ENCODE results near the gene MED8. TPM values are rescaled to one million over a fixed set of nuclear protein-coding genes. Genes with fewer than 3 reads are reported as not detected.

The MED8 gene
- total and polyA plus RNA-seq, 2 of the 4 experiments (the other 2 are of a cell fraction): 61.1 to 120 TPM

DNA sequence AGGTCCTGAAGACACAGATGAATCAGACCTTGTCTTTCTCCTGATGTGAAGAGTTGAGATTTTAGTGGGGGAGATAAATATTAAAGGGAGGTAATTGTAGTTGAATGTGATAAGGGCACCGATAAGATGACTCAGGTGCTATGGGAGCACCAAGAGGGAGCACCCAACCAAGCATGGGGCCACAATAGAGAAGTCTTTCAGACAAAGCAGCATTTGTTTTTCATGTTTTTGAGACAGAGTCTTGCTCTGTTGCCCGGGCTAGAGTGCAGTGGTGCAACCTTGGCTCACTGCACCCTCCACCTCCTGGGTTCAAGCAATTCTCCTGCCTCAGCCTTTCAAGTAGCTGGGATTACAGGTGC lies 16.3 kb upstream of the MED8 start:
- H2BK120ac ChIP-seq (ENCODE audit: low read depth, low read length): no peak overlapping the region
- no peak overlapping the region for H2AK9ac ChIP-seq (replicated peaks; ENCODE audit: low read depth, low read length, poor library complexity)
- no peak overlapping the region for H2BK20ac ChIP-seq (ENCODE audit: low read depth, low read length)
- no peak overlapping the region for H3K14ac ChIP-seq (replicated peaks; ENCODE audit: low read depth, low read length)
- peaks cover 4% of the 10 kb centered on the region; the same call in 1 of the 2 replicates for H3K4me1 ChIP-seq (ENCODE audit: control insufficient read depth, insufficient read depth, low read length)
- H4K8ac ChIP-seq (ENCODE audit: low read depth in 2 of 2, low read length in 2 of 2): no peak overlapping the region
- H3K27me3 ChIP-seq (ENCODE audit: control insufficient read depth, insufficient read depth, low read length): no peaks in the 10 kb centered on the region
- no peak overlapping the region for H3K9ac ChIP-seq (ENCODE audit: low read depth, low read length)
- H4K91ac ChIP-seq (ENCODE audit: insufficient read depth, low read depth, low read length): no peak overlapping the region
- no TSS peak for BruUV-seq (replicated peaks)
- no peak overlapping the region for H3K23ac ChIP-seq (ENCODE audit: low read depth, low read length)
- no peak overlapping the region for H3K18ac ChIP-seq (ENCODE audit: low read depth, low read length)
- peaks cover 8% of the 10 kb centered on the region; the same call in 1 of the 2 replicates for H3K9me1 ChIP-seq (ENCODE audit: insufficient read depth, low read length)
- H3K56ac ChIP-seq (ENCODE audit: extremely low read depth, insufficient read depth, low read length): no peak overlapping the region
- ATAC-seq (ENCODE audit: low read depth) (no peak), DNase-seq (no peak)
- CTCF ChIA-PET: interaction anchor here (1.1 kb wide), 1 partner anchor 8 kb away, joined by 3 read pairs; no protein-coding TSS in a partner anchor
- no peak overlapping the region for H3K4me2 ChIP-seq (ENCODE audit: low read depth, low read length)
- no peaks in the 10 kb centered on the region for H3K9me3 ChIP-seq (ENCODE audit: control insufficient read depth, insufficient read depth, low read length)
- in situ Hi-C loops (cut with MboI; ENCODE audit: low sequenced_read_pairs): loop anchor here (25.0 kb wide), 1 partner anchor 494 kb away; no protein-coding TSS in a partner anchor
- no peak overlapping the region for H2BK5ac ChIP-seq (ENCODE audit: low read depth, low read length, poor library complexity, severe bottlenecking)
- no peak overlapping the region for H2AK5ac ChIP-seq (ENCODE audit: low read depth, low read length)
- no peak overlapping the region for H2BK15ac ChIP-seq (ENCODE audit: low read depth, low read length)
- POLR2A ChIA-PET (ENCODE audit: unreplicated experiment): no interaction called here
- dilution Hi-C loops (cut with HindIII; ENCODE audit: low sequenced_read_pairs, unreplicated experiment): no loop called here
- H3K4me3 ChIP-seq (ENCODE audit: insufficient read depth, low read depth, low read length): no peak overlapping the region
- no peak overlapping the region for H4K5ac ChIP-seq (ENCODE audit: low read depth, low read length)
- H2AFZ ChIP-seq (replicated peaks; ENCODE audit: low read length, poor library complexity): no peak overlapping the region
- H3K36me3 ChIP-seq (ENCODE audit: control insufficient read depth, insufficient read depth, low read length): peaks cover 41% of the 10 kb centered on the region
- peaks cover 21 to 31% of the 10 kb centered on the region in 2 experiments for H3K79me1 ChIP-seq (ENCODE audit: low read depth in 1 of 2, low read length in 2 of 2)
- TF ChIP-seq CHD1 (IDR thresholded peaks at IDR 0.05; ENCODE audit: low read depth, low read length): no peak
- TF ChIP-seq, protein P1, sequence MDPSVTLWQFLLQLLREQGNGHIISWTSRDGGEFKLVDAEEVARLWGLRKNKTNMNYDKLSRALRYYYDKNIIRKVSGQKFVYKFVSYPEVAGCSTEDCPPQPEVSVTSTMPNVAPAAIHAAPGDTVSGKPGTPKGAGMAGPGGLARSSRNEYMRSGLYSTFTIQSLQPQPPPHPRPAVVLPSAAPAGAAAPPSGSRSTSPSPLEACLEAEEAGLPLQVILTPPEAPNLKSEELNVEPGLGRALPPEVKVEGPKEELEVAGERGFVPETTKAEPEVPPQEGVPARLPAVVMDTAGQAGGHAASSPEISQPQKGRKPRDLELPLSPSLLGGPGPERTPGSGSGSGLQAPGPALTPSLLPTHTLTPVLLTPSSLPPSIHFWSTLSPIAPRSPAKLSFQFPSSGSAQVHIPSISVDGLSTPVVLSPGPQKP (IDR thresholded peaks at IDR 0.05; ENCODE audit: borderline replicate concordance, low read depth, low read length): no peak
- H4K20me1 ChIP-seq (ENCODE audit: insufficient read depth, low read length): no peaks in the 10 kb centered on the region
- intact Hi-C loops (cut with micrococcal nuclease): no loop called here
- WGBS, 2 experiments (ENCODE audit: extremely low coverage in 2 of 2, insufficient read length in 1 of 2): 95 to 100% methylated on average over 1 to 2 of the region's 2 CpGs
- H3K27ac ChIP-seq (ENCODE audit: insufficient read depth, low read length): no peak overlapping the region
- H3K4ac ChIP-seq (ENCODE audit: low read depth, low read length): no peak overlapping the region

Data from IMR-90 (cell line).